ENCODE results near the gene LRRTM1. TPM values are rescaled to one million over a fixed set of nuclear protein-coding genes. Genes with fewer than 3 reads are reported as not detected.

LRRTM1 gene
- total and polyA plus RNA-seq, 5 donors from 2014 or later, result not detected

GRCh38 chr2:80256782-80257167, 47.8 kb downstream of the LRRTM1 start:
- Histone ChIP-seq H3K4me3 (ENCODE audit: low read depth, low read length) (no peak overlapping the region), H3K36me3 (ENCODE audit: control insufficient read depth, insufficient read depth, low read length) (no peaks in the 10 kb centered on the region), H3K27ac (ENCODE audit: insufficient read depth, low read length, poor library complexity, severe bottlenecking) (no peak overlapping the region), H3K4me1 (ENCODE audit: control insufficient read depth, insufficient read depth, low read length, poor library complexity, severe bottlenecking) (no peaks in the 10 kb centered on the region), H3K9me3 (ENCODE audit: control insufficient read depth in 2 of 2, low read length in 2 of 2) (no peaks in the 10 kb centered on the region), H3K27me3 (ENCODE audit: control insufficient read depth, insufficient read depth, low read length) (no peaks in the 10 kb centered on the region)
- H3K27me3 Mint-ChIP-seq, result no peaks in the 10 kb centered on the region
- ATAC-seq (ENCODE audit: low read depth in 2 of 2), result no peak
- no peaks in the 10 kb centered on the region for H3K36me3 Mint-ChIP-seq
- DNase-seq, result no peak
- H3K27ac Mint-ChIP-seq, result no peak overlapping the region
- H3K4me3 Mint-ChIP-seq, result no peak overlapping the region
- H3K9me3 Mint-ChIP-seq, result peaks cover 0 to 26% (median 4%) of the 10 kb centered on the region in 7 donors
- H3K4me1 Mint-ChIP-seq, result no peaks in the 10 kb centered on the region

- H3K27ac ChIP-seq (ENCODE audit: insufficient read depth, low read length, poor library complexity, severe bottlenecking), result no peak overlapping the region
- Mint-ChIP-seq H3K4me1 (no peaks in the 10 kb centered on the region), H3K27ac (no peak overlapping the region), H3K27me3 (no peaks in the 10 kb centered on the region), H3K9me3 (peaks cover 0 to 25% (median 4%) of the 10 kb centered on the region in 7 donors), H3K4me3 (no peak overlapping the region), H3K36me3 (no peaks in the 10 kb centered on the region)
- no peaks in the 10 kb centered on the region for H3K4me1 ChIP-seq (ENCODE audit: control insufficient read depth, insufficient read depth, low read length, poor library complexity, severe bottlenecking)
- H3K9me3 ChIP-seq (ENCODE audit: control insufficient read depth in 2 of 2, low read length in 2 of 2), result no peaks in the 10 kb centered on the region
- DNase-seq (no peak), ATAC-seq (ENCODE audit: low read depth in 2 of 2) (no peak)
- no peaks in the 10 kb centered on the region for H3K36me3 ChIP-seq (ENCODE audit: control insufficient read depth, insufficient read depth, low read length)
- H3K27me3 ChIP-seq (ENCODE audit: control insufficient read depth, insufficient read depth, low read length), result no peaks in the 10 kb centered on the region
- H3K4me3 ChIP-seq (ENCODE audit: low read depth, low read length), result no peak overlapping the region
These were observed 48.4 kb downstream of the LRRTM1 start for GRCh38 chr2:80255918-80256781.

GRCh38 chr2:80252294-80252986, 52.1 kb downstream of the LRRTM1 start:
- no peaks in the 10 kb centered on the region for H3K27me3 ChIP-seq (ENCODE audit: control insufficient read depth, insufficient read depth, low read length)
- Mint-ChIP-seq H3K4me3 (no peak overlapping the region), H3K9me3 (peaks cover 0 to 18% (median 7%) of the 10 kb centered on the region in 7 donors), H3K27ac (no peak overlapping the region), H3K27me3 (no peaks in the 10 kb centered on the region), H3K36me3 (no peaks in the 10 kb centered on the region), H3K4me1 (no peaks in the 10 kb centered on the region)
- ATAC-seq (ENCODE audit: low read depth in 2 of 2), result no peak
- no peaks in the 10 kb centered on the region for H3K4me1 ChIP-seq (ENCODE audit: control insufficient read depth, insufficient read depth, low read length, poor library complexity, severe bottlenecking)
- DNase-seq, result no peak
- no peaks in the 10 kb centered on the region for H3K36me3 ChIP-seq (ENCODE audit: control insufficient read depth, insufficient read depth, low read length)
- H3K9me3 ChIP-seq (ENCODE audit: control insufficient read depth in 2 of 2, low read length in 2 of 2), result no peaks in the 10 kb centered on the region
- H3K27ac ChIP-seq (ENCODE audit: insufficient read depth, low read length, poor library complexity, severe bottlenecking), result no peak overlapping the region
- H3K4me3 ChIP-seq (ENCODE audit: low read depth, low read length), result no peak overlapping the region
